Activated T-cell treated with anti-CD3 and anti-CD28 coated beads for 48 hours (primary cell): ENCODE results near the gene ASB18.
"Not testable (repeated sequence)": the region's sequence is repeated elsewhere in the genome, so short reads cannot be mapped to it uniquely, and the experiment has no call there.

Source experiments
- DNase-seq: peaks from one replicate; pipeline ENCODE4 v3.0.0-alpha.2; 2020; ENCODE audit warnings: low read depth

Gene ASB18

GRCh38 chr2:236284208-236284607 is 20.0 kb upstream of the ASB18 start:
- no peak for DNase-seq

GRCh38 chr2:236282406-236282805 is 18.2 kb upstream of the ASB18 start:
- no peak for DNase-seq

DNA sequence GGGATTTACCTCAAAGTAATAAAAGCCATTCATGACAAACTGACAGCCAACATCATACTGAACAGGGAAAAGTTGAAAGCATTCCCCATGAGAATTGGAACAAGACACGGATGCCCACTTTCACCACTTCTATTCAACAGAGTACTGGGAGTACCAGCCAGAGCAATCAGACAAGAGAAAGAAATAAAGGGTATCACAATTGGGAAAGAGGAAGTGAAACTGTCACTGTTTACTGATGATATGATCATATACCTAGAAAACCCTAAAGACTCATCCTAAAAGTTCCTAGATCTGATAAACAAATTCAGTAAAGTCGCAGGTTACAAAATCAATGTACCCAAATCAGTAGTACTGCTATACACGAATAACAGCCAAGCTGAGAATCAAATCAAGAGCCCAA is 17.2 kb upstream of the ASB18 start:
- no peak for DNase-seq

GRCh38 chr2:236273126-236273525 is 8.9 kb upstream of the ASB18 start:
- no peak for DNase-seq

GRCh38 chr2:236271851-236272250 is 7.6 kb upstream of the ASB18 start:
- DNase-seq, result no peak

DNA sequence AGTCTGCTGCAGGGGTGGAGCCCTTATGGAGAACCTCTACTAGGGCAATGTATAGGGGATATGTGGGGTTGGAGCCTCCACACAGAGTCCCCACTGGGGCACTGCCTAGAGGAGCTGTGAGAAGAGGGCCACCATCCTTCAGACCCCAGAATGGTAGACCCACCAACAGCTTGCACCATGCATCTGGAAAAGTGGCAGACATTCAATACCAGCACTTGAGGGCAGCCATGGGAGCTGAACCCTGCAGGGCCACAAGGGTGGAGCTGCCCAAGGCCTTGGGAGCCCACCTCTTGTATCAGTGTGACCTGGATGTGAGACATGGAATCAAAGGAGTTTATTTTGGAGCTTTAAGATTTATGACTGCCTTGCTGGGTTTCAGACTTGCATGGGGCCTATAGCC is 5.7 kb upstream of the ASB18 start:
- DNase-seq, result not testable (repeated sequence)

GRCh38 chr2:236265675-236266074 is 1.5 kb upstream of the ASB18 start:
- no peak for DNase-seq

GRCh38 chr2:236262238-236262637 is 2.0 kb downstream of the ASB18 start:
- no peak for DNase-seq

GRCh38 chr2:236261452-236261851 is 2.8 kb downstream of the ASB18 start:
- DNase-seq, result no peak

DNA sequence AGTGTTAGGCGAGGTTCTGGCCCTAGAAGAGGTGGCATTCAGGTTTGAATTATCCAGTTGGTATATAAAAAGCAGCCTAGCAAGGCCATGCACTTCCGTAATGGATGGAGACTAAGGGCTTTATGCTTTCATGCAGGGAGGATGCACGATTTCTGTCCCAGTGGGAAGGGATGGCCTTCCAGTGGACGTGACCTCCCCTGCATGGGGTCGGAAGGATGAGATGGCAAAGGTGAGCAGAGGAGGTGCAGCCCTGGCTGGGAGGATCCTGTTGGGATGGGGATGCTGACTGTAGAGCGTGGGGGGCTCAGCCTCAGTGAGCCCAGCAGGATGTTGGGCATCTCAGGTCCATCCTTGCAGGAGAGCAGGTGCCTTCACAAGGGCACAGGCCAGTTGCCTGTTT is 4.8 kb downstream of the ASB18 start:
- DNase-seq, result no peak

GRCh38 chr2:236257575-236257974 is 6.6 kb downstream of the ASB18 start:
- DNase-seq, result no peak

- no peak for DNase-seq
Observed at GRCh38 chr2:236257136-236257535, 7.1 kb downstream of the ASB18 start.

- DNase-seq, result no peak
Observed at GRCh38 chr2:236256366-236256985, 7.7 kb downstream of the ASB18 start.

DNA sequence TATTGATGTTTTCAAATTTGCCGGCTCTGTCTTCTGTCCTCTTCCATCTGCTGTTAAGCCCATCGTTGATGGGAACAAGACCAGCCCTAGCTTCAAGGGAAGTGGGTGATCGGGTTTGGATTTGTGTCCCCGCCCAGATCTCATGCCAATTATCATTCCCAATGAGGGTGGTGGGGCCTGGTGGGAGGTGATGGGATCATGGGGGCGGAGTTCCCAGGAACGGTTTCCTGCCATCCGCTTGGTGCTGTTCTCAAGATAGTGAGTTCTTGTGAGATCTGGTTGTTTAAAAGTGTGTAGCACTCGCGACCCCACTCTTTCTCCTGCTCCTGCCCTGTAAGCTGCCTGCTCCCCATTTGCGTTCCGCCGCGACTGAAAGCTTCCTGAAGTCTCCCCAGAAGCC is 9.5 kb downstream of the ASB18 start:
- no peak for DNase-seq

- no peak for DNase-seq
Observed at GRCh38 chr2:236254001-236254400, 10.2 kb downstream of the ASB18 start.

GRCh38 chr2:236252602-236253001 is 11.6 kb downstream of the ASB18 start:
- no peak for DNase-seq

DNA sequence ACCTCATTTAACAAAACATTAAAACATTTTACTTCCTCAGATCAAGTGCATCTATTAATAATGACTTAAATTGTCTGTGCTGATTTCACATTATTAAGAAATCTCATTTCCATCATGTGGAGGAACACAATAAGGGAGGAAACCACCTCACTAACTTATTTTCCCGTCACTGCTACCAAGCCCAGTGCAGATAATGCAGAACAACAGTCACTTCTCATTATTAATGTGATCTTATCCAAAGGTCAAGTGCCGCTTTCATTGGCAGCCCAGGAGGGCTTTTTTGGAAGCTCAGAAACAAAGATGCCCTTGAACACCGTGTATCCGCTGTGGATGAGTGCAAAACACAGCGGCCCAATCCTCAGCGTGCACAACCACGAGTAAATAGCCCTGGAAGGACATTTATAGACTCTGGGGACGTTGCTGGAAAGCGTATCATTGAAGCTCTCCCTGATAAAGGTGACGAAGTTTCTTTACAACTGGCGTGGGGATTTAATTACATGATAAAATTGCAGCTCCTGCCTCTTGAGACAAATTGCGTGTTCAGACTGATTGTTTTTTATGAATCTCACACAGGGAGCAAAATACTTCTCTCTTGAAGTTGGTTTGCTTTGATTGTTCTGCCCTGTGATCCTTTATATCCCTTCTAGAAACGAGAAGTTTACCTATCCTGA is 13.2 kb downstream of the ASB18 start:
- DNase-seq, result no peak

GRCh38 chr2:236250286-236250685 is 13.9 kb downstream of the ASB18 start:
- no peak for DNase-seq

DNA sequence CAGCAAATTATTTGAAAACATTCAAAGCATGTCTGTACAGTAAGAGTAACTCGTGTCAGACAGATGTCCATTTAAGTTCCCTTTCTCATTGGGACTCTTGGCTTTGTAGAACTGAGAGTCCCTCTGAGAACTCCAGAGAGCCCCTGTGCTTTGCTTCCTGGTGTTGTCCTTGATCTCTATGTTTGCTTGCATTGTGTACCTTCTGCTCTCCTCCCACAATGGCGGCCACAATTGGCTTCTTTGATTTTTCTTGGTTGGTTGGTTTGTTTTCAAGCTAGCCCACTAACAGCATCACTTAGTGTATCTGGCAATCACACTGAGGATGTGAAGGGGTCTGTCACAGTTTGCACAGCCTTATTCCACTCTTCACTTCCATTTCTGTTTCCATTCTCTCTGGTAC is 15.1 kb downstream of the ASB18 start:
- no peak for DNase-seq

DNA sequence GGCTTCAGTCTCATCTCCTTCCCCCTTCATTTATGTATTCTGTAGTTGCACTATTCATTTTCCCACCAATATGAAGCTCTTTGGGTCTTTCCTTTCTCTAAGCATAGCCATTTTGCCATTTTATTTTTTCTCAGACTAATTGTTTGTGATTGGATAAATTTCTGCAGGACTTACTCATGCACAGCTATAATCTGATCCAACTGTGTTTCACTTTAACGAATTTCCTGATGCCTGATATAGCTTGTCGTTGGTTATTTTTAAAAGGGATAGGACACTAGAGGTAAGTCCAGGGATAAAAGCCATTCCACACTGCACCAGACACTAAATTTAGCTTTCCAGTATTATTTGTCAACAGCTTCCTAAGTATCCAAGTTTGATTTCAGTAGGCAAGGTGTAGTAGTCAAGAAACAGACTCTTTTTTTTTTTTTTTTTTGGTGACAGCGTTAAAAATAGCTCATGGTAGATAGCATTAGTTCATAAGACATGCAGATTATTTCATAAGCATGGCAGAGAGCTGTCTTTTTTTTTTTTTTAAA is 17.4 kb downstream of the ASB18 start:
- DNase-seq, result no peak

GRCh38 chr2:236244256-236244655 is 19.9 kb downstream of the ASB18 start:
- DNase-seq, result no peak

- no peak for DNase-seq
Observed at GRCh38 chr2:236242057-236242495, 22.1 kb downstream of the ASB18 start.

GRCh38 chr2:236241181-236242056 is 22.8 kb downstream of the ASB18 start:
- no peak for DNase-seq
